Stimulated activated CD8-positive, alpha-beta memory T cell treated with anti-CD3 and anti-CD28 coated beads, Interleukin-12 subunit alpha, Interleukin-12 subunit beta, amount 100 ng/mL, for 24 hours (primary cell): ENCODE results near the gene NIPAL3.
"Not testable (repeated sequence)": the region's sequence is repeated elsewhere in the genome, so short reads cannot be mapped to it uniquely, and the experiment has no call there.

Source experiments
- DNase-seq: peaks from one replicate; pipeline ENCODE4 v3.0.0-alpha.2; 2020; ENCODE audit errors: extremely low read depth

Gene NIPAL3

DNA sequence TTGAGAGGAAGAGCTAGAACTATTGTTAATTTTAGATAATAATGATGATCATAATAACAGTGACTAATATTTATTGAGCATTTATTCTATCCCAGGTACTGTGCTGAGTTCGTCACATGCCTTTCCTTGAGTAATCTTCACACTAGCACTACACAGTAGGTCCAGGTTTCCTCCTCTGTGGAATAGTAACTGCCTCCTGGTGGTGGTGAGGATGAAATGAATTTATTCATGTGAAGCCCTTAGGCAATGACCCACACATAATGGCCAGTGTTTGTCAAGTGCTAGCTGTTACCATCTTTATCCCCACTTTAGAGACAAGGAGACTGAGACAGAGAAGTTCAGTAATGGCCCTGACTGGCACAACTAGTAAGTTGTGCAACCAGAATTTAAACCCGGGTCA is 5.9 kb downstream of the NIPAL3 start:
- no peak for DNase-seq

DNA sequence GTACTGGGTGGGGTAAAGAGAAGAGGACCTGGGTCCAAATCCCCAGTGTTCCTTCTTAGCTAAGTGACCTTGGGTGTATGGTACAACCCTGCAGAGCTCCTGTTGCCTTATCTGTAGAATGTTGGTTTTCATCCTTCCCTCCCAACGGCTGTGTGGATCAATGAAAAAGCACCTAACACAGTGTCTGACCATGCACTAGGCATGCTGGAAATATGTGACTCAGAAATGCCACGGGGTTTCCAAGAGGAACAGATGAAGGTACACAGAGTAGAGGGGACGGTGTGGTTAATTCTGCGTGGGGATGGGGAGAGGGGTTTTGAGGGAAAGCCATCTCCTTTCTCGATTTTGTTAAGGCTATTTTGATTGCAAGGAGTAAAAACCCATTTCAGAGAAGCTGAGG is 8.6 kb downstream of the NIPAL3 start:
- DNase-seq = no peak

DNA sequence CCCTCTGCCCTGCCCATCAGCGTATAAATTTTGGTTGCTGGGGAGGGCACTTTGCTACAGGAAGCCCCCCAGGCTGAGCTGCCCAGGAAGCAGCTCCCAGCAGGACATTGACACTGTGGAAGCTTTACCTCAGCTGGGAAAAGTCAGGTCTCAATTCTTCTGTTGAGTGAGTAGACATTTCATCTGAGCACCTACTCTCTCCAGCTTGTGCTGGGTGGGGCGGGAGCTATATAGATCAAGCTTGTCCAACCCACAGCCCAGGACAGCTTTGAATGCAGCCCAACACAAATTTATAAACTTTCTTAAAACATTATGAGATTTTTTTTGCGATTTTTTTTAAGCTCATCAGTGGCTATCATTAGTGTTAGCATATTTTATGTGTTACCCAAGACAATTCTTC is 9.4 kb downstream of the NIPAL3 start:
- DNase-seq = no peak

DNA sequence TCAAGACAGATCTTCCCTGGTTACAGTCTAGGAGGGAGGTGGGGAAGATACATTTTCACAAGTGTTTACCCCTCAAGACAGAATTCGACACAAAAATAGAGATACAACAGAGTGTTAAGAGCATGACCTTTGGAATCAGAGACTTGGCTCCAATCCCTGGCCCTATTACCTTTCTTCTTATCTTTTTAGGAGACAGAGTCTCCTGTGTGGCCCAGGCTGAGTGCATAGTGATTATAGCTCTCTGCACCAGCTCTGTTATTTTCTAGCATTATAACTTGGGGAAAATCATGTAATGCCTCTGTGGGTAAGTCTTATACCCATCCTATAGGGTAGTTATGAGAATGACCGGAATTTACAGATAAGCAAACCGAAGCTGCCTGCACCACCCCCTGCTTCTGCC is 9.8 kb downstream of the NIPAL3 start:
- DNase-seq = no peak

DNA sequence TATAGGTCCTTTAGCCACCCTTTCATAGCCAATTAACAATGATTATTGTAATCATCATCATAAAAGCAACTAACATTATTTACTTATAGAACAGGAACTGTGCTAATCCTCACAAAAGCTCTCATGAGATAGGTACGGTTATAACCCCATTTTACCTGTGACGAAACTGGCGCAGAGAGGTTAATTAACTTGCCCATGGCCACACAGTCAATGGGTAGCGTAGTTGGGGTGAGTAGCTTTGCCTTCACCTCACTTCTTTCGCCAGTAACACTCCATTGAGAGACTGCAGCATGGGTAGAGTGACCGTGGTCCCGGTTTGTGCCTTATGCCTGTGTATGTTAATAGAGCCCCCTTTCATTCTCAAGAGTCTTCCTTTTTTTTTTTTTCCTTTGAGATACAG is 10.3 kb downstream of the NIPAL3 start:
- no peak for DNase-seq

DNA sequence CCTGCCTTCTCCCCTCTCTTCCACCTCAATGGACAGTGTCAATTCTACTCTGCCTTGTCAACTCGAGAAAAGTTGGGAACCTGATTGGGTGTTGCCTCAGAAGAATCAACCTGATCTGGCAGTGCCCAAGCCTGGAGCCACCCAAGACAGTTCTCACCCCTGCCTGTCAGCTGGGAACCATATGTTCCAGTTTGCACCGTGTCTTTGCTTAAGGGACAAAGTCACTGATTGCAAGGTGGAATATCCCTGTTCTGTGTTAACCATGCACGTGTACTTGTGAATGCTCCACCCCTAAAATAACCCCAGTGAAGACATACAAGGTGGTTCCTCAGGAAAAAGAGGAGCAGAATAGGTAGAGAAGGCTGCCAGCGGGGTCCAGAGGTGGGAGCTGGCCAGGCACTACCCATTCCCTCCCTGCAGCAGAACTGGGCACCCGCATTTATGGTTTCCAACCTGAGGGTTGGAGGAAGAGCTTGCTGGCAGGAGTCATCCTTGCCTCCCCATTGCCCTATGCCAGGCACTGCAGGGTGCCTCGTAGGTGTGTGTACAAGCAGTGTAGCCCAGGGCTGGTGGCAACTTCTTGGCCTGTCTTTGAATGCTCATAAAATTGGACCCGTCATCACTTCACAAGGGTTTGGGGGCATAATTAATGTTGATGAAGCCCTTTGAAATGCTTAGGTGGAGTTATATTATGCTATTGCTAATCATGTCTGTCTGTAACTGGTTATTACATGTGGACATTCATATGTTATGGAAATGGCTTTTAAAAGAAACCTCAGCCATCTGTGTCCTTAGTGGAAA is 11.3 kb downstream of the NIPAL3 start:
- DNase-seq = no peak

DNA sequence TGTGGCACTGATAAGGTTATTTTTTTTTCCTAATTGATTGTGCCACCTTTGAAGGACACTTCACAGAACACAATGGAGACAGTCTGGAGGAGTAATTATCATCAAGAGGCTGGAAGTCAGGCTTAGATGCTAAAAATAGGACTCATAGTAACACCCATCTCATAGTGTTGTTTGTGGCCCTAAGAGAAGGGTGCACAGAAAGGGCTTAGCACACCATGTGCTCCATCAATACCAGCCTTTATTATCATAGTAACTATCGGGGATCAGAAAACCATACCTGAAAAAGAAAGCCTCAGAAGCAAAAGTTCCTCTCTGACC is 11.9 kb downstream of the NIPAL3 start:
- DNase-seq = no peak

DNA sequence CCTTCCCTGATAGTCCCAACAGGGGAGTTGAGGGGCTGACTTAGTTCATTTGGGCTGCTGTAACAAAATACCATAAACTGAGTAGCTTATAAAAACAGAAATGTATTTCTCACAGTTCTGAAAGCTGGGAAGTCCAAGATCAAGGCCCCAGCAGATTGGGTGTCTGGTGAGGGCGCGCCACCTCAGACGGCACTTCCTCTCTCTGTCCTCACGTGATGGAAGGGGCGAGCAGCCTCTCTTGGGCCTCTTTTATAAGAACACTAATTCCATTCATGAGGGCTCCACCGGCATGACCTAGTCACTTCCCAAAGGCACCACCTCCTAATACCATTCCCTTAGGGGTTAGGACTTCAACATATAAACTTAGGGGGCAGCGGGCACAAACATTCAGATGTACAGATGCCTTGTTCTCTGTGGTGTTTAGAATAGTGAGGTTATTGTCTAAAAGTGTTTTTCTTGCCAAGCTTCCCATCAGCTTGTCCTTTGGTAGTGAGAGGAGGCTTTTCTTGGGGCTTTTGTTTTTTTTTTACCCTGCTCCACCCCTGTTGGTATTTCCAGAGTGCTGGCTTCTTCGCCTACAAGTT is 20.3 kb downstream of the NIPAL3 start:
- no peak for DNase-seq

DNA sequence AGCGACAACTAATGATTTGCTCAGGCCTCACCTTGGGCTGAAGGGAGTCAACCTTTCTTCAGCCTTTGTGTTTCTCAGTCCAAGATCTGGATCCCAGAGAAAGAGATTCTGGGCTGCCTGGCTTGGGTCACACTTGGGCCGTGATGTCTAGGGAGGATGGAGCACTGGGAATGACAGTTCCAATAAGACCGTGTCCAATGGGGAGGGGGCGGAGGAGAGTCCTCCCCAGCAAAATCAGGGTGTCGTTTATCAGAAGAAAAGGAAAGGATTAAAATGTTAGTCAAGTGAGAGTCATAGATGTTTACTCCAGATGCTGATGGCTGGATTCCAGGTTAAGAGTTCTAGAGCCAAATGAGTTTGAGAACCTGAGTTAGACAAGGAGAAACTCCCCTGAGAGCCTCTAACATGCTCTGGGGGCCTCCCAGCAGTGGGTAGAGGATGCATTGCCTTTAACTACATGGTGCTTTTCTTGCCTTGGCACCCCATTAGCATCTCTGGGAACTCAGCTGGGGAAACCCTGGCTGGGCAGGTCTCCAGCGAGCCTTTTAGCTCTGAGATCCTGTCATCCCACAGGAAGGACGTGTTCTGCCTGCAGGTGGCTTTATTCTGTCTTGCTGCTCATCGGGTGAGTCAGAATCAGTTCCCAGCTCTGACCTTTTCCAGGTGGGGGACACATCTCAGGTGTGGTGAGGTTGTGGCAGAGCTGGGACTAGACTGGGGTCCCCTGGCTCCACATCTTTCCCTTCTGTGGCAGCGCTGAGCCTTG is 22.2 kb downstream of the NIPAL3 start:
- DNase-seq = no peak

DNA sequence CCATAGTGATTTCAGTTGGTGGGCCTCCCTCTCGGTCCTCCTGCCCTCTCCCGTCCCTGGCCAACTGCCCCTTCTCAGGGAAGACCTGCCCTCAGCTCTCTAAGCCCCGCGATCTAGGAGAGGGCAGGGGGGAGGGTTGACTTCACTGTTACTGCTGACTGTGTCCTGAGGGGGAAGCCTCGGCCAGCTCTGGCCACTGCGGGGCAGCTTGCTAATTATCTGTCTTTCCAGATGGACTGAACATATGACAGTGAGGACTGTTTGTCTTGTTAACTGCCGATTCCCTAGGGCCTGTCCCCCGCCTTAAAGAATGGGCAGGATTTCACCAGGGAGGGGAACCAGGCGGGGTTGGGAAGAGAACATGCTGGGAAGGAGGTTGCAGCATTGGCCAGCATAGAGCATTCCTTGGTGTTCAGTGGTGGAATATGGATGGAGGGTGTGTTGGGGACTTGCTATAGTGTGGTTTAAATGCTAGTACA is 22.9 kb downstream of the NIPAL3 start:
- no peak for DNase-seq

DNA sequence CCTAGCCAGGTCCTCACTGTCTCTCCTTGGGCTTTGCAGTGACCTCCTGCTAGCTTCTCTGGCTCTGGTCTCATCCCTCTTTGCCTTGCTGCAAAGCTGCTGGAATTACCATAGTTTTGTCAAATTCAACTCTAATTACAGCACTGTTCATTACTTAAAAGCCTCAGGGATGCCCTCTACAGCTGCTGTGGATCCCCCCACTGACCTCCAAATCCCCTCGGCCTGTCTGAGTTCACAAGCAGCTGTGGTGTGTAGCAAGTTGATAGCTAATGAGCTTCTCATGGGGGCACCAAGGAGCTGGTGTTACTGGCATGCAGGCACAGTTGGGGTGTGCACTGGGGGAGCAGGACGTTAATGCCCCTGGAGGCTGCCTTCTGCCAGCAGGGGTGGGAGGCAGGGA is 24.8 kb downstream of the NIPAL3 start:
- no peak for DNase-seq

DNA sequence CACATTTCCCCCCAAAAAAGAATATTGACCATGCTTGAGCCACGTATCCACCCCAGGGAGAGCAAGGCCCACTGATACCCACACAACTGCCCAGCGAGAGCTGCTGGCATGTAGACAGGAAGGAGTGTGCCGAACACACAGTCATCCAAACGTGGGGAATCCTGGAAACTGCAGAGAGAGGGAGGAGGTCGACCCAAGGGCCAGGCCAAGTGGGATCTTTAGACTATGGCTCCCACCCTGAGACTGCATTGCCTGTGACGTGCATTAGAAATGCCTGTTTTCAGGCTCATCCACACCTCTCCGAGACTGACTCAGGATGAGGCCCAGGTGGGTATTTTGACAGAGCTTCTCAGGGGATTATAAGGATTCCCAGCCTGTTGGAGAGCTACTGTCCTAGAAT is 25.9 kb downstream of the NIPAL3 start:
- DNase-seq = no peak

DNA sequence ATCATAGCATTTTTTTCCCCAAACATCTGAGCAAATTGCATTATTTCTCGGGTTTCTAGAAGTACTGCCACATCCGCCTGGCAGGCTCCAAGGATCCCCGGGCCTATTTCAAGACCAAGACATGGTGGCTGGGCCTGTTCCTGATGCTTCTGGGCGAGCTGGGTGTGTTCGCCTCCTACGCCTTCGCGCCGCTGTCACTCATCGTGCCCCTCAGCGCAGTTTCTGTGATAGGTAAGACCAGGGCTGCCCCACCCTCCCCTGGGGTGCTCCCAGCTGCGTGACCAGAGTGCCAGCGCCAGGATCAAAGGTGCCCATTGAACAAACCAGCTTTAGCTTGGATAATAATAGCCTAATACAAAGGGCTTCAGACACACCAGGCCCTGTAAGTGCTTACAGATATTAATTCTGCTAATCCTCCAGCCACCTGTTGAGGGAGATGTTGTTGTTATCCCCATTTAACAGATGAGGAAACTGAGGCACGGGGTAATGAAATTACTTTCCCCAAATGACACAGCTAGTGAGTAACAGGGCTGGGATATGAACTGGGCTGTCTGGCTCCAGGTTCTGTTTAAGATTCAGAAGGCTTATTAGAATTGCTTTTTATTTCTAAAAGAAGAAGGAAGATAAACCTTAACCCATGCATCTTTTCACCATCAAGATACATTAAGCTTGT is 26.5 kb downstream of the NIPAL3 start:
- no peak for DNase-seq

DNA sequence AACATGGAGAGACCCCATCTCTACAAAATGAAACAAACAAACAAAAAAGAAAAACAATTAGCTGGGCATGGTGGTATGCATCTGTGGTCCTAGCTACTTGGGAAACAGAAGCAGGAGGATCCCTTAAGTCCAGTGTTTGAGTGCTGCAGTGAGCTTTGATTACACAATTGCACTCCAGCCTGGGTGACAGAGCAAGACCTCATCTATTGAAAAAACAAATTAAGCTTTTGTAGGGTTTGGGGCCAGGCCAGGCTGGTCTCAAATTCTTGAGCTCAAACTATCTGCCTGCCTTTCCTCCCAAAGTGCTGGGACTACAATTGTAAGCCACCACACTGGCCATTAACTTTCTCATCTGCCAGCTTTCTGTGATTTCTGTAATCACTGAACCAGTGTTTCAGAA is 27.2 kb downstream of the NIPAL3 start:
- DNase-seq = no peak

DNA sequence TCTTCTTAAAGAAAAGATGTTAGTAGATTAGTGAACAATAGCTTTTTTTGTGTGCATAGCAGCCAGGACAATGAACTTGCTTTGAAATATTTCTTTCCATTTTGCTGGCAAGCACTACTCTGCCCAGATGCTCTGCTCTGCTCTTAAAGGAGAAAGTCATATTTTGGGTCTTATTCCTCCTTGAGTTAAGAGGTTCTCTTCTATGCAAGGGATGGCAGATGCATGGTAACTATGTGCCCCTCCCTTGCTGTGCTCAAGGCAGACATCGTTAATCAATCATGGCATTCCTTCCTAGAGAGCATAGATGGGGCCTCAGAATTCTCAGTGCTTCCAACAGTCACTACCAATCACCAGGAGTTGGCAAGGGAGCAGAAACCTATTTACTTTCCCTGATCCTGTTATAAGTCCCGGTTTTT is 27.6 kb downstream of the NIPAL3 start:
- DNase-seq = no peak

DNA sequence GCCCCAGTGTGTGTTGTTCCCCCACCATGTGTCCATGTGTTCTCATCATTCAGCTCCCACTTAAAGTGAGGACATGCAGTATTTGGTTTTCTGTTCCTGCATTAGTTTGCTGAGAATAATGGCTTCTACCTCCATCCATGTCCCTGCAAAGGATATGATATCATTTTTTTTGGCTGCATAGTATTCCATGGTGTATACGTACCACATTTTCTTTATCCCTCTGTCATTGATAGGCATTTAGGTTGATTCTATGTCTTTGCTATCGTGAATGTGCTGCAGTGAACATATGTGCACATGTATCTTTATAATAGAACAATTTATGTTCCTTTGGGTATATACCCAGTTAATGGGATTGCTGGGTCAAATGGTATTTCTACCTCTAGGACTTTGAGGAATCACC is 30.8 kb downstream of the NIPAL3 start:
- DNase-seq = not testable (repeated sequence)

DNA sequence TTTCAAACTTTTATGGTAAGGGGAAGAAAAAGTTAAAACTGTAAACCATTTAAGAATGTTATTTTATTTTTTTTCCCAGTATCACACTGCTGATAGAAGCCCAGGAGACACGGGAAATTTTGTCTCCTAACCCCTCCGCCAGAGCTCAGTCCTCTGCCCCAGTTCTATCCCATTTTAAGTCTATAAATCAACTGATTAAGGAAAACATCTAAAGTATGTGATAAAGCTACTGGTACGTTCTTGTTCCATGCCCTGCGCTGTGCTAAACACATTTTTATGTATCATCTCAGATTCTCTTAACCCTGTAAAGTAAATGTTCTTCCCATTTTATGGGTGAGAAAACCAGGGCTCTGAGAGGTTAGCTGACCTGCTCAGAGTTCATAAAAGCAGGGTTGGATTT is 34.7 kb downstream of the NIPAL3 start:
- DNase-seq = no peak

DNA sequence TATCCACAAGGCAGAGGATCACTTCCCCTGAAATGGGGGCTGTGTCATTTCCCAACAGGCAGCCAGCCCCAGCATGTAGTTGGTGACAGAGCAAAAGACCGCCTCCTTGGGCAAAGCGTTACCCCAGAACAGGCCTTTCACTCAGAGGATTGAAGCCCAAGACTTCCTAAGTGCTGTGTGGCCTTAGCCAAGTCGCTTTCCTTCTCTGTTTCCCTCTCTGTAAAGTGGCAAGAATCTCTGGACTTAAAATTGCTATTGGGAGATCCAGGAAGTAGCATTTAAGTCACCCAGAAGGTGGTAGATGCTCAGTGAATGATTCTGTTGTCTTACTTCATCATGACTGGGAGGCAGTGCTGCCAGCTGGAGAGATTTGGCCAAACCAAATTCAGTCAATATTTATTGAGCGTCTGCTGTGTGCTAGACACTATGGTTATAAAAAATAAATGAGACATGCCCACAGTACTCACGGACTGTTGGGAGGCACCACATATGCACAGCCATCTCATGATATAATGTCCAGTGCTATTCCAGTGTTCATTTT is 35.3 kb downstream of the NIPAL3 start:
- no peak for DNase-seq

DNA sequence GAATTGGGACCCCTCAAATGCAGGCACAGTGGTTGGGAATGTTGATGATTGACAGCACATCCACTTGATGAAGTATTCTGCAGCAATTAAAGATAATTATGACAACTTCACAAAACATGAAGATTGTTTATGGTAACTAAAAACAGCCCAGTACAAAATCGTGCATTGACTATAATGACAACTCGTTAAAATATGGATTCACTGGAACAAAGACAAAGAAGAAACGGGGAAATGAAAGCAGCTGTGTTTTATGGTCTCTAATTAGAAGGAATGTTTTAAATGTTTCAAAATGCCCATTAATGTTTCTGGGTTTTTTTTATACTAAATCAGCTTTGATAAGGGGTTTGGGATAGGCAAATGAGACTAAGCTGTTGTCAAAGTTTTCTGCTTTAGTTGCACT is 36.1 kb downstream of the NIPAL3 start:
- DNase-seq = no peak

DNA sequence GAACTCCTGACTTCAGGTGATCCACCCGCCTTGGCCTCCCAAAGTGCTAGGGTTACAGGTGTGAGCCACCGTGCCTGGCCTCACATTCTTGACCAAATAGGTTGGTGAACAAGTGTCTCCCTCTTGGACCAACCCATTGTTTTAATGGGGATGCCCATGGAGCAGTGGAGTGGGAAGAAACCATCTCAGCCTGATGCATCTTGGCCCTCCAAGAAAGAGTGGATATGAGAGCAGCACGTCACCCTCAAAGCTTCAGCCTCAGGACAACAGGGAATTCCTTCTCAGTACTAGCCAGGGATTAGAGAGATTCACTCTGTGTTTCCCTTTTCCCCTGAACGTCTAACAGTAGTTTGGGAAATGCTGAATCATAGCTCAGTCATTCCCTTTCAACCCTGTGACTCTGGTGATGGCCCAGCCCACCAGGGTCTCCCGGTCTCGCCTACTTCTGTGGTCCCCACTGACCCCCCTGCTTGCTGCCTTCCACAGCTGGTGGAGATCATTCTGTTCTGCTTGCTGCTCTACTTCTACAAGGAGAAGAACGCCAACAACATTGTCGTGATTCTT is 37.4 kb downstream of the NIPAL3 start:
- DNase-seq = no peak

DNA sequence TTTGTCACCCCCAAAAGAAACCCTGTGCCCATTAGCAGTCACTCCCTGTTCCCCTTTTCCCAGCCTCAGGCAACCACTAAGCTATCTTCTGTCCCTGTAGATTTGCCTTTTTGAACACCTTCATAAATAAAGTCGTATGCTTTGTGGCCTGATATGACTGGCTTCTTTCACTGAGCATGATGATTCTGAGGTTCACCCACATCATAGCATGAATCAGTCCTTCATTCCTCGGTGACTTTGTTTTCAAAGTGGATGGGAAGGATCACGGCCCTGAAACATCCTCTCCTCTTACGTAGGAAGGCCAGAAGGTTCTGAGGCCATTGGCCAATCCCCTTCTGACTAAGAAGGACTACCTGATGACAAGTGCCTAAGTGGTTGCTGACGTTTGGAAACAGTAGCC is 39.1 kb downstream of the NIPAL3 start:
- DNase-seq = no peak

DNA sequence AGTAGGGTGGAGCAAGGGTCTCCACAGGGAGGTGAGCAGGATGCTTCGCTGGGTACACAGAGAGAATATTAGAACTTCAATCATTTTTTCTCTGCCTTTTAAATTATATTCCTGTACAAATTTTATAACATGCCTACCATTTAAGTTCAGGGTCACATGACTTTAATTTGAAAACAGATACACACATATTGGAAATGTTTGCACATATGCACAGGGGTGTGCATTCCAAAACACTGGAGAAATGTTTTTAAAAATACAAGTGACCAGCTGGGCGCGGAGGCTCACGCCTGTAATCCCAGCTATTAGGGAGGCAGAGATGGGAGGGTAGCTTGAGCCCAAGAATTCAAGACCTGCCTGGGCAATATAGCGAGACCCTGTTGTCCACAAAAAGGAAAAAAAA is 39.7 kb downstream of the NIPAL3 start:
- no peak for DNase-seq
